GM21381 (cell line): ENCODE measurements around the gene WIZ.
A peak's percentile ranks its signal among the peaks of the same experiment; 100 is the strongest.

Experiments used
- ATAC-seq: cut with Tn5 transposase; IDR thresholded peaks from one replicate; pipeline ENCODE4 v1.9.1; 2021; ENCODE audit warnings: mild to moderate bottlenecking, moderate library complexity; ENCODE audit not compliant: unreplicated experiment

Gene WIZ

GRCh38 chr19:15467734-15468214, 18.0 kb upstream of the WIZ start:
- no peak for ATAC-seq

- peak; percentile 42 for ATAC-seq
Measured at GRCh38 chr19:15466851-15467733, 17.3 kb upstream of the WIZ start.

- ATAC-seq: peak; percentile 41
Measured at GRCh38 chr19:15464394-15465385, 14.9 kb upstream of the WIZ start, which contains the start of gene RASAL3. Gene RASAL3 (minus strand): TSS chr19:15464544. CDS start chr19:15464358, 186 bp downstream.

GRCh38 chr19:15463861-15464371, 14.2 kb upstream of the WIZ start:
- no peak for ATAC-seq

- no peak for ATAC-seq
Measured at GRCh38 chr19:15461694-15462093, 11.9 kb upstream of the WIZ start.

- ATAC-seq: no peak
Measured at GRCh38 chr19:15457701-15458484, 8.1 kb upstream of the WIZ start.

- ATAC-seq: no peak
Measured at GRCh38 chr19:15456871-15457700, 7.3 kb upstream of the WIZ start.

GRCh38 chr19:15456441-15456840, 6.7 kb upstream of the WIZ start:
- no peak for ATAC-seq

- ATAC-seq: no peak
Measured at GRCh38 chr19:15455996-15456395, 6.2 kb upstream of the WIZ start.

GRCh38 chr19:15453906-15454860, 4.4 kb upstream of the WIZ start:
- no peak for ATAC-seq

GRCh38 chr19:15453091-15453578, 3.4 kb upstream of the WIZ start:
- no peak for ATAC-seq

GRCh38 chr19:15452111-15453047, 2.6 kb upstream of the WIZ start:
- no peak for ATAC-seq

GRCh38 chr19:15450528-15450890, 753 bp upstream of the WIZ start:
- ATAC-seq: no peak

GRCh38 chr19:15448778-15449619, 757 bp downstream of the WIZ start:
- peak; percentile 14 for ATAC-seq

GRCh38 chr19:15448044-15448777, 1.5 kb downstream of the WIZ start:
- ATAC-seq: no peak

- no peak for ATAC-seq
Measured at GRCh38 chr19:15447057-15447456, 2.7 kb downstream of the WIZ start.
